ENCODE data around the gene JAML. TPM values are rescaled to one million over a fixed set of nuclear protein-coding genes. Genes with fewer than 3 reads are reported as not detected.

Gene JAML
- total and polyA plus RNA-seq, 2 of the 13 experiments (the other 11 are each of a cell fraction or from before 2014, with no cell fraction given), result 2.0 to 3.3 TPM

DNA sequence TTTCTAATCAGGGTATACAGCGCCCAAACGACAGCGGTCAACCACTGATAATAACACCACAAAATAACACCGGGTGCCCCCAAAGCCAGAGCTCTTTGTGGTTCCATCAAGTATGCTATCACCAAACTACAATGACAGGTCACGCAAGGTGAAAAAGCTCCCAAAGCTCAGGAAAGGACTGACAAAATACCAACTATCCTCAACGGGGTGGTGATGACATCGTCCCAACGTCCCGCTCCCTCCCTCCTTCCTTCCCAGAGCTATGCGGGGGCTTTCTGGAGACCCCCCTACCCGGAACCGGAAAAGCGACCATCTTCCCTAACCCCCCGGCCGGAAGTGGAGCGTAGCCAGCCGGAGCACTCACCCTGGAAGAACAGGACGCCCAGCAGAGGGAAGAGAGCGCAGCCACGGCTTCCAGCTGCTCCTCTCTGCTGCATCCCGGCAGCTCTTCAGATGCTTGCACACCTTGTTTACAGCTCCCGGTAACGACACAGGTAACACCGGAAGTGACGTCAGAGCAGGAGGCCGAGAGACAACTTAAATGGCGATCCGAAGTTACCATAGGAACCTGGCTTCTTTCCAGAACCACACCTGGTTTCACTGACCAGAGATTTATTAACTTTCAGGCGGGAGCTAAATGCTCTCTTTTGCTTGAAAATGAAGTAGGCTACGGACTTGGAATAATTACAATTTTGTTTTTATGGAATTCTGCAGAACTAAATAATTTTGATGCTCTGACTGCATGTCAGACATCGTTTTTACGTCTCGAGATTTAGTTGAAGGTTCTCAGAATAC is 27.2 kb upstream of the JAML start, which contains the start of gene MPZL3 (continued):
- TF ChIP-seq, protein P1, sequence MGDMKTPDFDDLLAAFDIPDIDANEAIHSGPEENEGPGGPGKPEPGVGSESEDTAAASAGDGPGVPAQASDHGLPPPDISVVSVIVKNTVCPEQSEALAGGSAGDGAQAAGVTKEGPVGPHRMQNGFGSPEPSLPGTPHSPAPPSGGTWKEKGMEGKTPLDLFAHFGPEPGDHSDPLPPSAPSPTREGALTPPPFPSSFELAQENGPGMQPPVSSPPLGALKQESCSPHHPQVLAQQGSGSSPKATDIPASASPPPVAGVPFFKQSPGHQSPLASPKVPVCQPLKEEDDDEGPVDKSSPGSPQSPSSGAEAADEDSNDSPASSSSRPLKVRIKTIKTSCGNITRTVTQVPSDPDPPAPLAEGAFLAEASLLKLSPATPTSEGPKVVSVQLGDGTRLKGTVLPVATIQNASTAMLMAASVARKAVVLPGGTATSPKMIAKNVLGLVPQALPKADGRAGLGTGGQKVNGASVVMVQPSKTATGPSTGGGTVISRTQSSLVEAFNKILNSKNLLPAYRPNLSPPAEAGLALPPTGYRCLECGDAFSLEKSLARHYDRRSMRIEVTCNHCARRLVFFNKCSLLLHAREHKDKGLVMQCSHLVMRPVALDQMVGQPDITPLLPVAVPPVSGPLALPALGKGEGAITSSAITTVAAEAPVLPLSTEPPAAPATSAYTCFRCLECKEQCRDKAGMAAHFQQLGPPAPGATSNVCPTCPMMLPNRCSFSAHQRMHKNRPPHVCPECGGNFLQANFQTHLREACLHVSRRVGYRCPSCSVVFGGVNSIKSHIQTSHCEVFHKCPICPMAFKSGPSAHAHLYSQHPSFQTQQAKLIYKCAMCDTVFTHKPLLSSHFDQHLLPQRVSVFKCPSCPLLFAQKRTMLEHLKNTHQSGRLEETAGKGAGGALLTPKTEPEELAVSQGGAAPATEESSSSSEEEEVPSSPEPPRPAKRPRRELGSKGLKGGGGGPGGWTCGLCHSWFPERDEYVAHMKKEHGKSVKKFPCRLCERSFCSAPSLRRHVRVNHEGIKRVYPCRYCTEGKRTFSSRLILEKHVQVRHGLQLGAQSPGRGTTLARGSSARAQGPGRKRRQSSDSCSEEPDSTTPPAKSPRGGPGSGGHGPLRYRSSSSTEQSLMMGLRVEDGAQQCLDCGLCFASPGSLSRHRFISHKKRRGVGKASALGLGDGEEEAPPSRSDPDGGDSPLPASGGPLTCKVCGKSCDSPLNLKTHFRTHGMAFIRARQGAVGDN (CRISPR knock-in tag; IDR thresholded peaks at IDR 0.05), result peak; percentile 96
- peak; percentile 71; the same call in 1 of the 2 replicates for TF ChIP-seq ZBTB21 (CRISPR knock-in tag; IDR thresholded peaks at IDR 0.05)
- peak; percentile 99 for TF ChIP-seq ZNF839 (CRISPR knock-in tag; IDR thresholded peaks at IDR 0.05; ENCODE audit: borderline replicate concordance)
- TF ChIP-seq HNRNPUL1 (IDR thresholded peaks at IDR 0.05; ENCODE audit: low read depth, low read length), result no peak
- TF ChIP-seq, protein P2, sequence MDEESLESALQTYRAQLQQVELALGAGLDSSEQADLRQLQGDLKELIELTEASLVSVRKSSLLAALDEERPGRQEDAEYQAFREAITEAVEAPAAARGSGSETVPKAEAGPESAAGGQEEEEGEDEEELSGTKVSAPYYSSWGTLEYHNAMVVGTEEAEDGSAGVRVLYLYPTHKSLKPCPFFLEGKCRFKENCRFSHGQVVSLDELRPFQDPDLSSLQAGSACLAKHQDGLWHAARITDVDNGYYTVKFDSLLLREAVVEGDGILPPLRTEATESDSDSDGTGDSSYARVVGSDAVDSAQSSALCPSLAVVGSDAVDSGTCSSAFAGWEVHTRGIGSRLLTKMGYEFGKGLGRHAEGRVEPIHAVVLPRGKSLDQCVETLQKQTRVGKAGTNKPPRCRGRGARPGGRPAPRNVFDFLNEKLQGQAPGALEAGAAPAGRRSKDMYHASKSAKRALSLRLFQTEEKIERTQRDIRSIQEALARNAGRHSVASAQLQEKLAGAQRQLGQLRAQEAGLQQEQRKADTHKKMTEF (CRISPR knock-in tag; IDR thresholded peaks at IDR 0.05), result peak; percentile 57
- peak; percentile 65 for TF ChIP-seq JUND (CRISPR knock-in tag; IDR thresholded peaks at IDR 0.05)
- TF ChIP-seq SMAD1 (CRISPR knock-in tag; IDR thresholded peaks at IDR 0.05; ENCODE audit: borderline replicate concordance, low read depth), result 0 out of 2 replicates have a peak, but pooled peaks have one; percentile 71
- peak; percentile 24; the same call in 1 of the 2 replicates for TF ChIP-seq ZNF768 (CRISPR knock-in tag; IDR thresholded peaks at IDR 0.05)
- TF ChIP-seq MEIS1 (CRISPR knock-in tag; IDR thresholded peaks at IDR 0.05; ENCODE audit: borderline replicate concordance), result 0 out of 2 replicates have a peak, but pooled peaks have one; percentile 54
- TF ChIP-seq, protein P3, sequence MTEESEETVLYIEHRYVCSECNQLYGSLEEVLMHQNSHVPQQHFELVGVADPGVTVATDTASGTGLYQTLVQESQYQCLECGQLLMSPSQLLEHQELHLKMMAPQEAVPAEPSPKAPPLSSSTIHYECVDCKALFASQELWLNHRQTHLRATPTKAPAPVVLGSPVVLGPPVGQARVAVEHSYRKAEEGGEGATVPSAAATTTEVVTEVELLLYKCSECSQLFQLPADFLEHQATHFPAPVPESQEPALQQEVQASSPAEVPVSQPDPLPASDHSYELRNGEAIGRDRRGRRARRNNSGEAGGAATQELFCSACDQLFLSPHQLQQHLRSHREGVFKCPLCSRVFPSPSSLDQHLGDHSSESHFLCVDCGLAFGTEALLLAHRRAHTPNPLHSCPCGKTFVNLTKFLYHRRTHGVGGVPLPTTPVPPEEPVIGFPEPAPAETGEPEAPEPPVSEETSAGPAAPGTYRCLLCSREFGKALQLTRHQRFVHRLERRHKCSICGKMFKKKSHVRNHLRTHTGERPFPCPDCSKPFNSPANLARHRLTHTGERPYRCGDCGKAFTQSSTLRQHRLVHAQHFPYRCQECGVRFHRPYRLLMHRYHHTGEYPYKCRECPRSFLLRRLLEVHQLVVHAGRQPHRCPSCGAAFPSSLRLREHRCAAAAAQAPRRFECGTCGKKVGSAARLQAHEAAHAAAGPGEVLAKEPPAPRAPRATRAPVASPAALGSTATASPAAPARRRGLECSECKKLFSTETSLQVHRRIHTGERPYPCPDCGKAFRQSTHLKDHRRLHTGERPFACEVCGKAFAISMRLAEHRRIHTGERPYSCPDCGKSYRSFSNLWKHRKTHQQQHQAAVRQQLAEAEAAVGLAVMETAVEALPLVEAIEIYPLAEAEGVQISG (CRISPR knock-in tag; IDR thresholded peaks at IDR 0.05), result peak; percentile 87
- TF ChIP-seq ZSCAN5A (CRISPR knock-in tag; IDR thresholded peaks at IDR 0.05; ENCODE audit: borderline replicate concordance), result no peak
- no peak for TF ChIP-seq ZFP62 (CRISPR knock-in tag; IDR thresholded peaks at IDR 0.05)
- TF ChIP-seq ZNF33B (CRISPR knock-in tag; IDR thresholded peaks at IDR 0.05), result no peak; the same call in 1 of the 2 replicates
- TF ChIP-seq KLF12 (CRISPR knock-in tag; IDR thresholded peaks at IDR 0.05; ENCODE audit: borderline replicate concordance), result no peak; the same call in 1 of the 2 replicates
- TF ChIP-seq MXD3 (CRISPR knock-in tag; IDR thresholded peaks at IDR 0.05), result no peak
- TF ChIP-seq SRSF1 (optimal IDR thresholded peaks at IDR 0.05; ENCODE audit: low read depth, low read length), result peak; percentile 87
- peak; percentile 76 for TF ChIP-seq PITX1 (CRISPR knock-in tag; IDR thresholded peaks at IDR 0.05)
- no peak for TF ChIP-seq CHD2 (IDR thresholded peaks at IDR 0.05; ENCODE audit: low read depth, low read length)
